Measurements from ENCODE around the gene ANKRD22. TPM values are rescaled to one million over a fixed set of nuclear protein-coding genes. Genes with fewer than 3 reads are reported as not detected.
A peak's percentile ranks its signal among the peaks of the same experiment; 100 is the strongest.

Gene ANKRD22
- total and polyA plus RNA-seq, 8 donors = 0.13 to 8.9 (median 0.88) TPM

- Histone ChIP-seq H3K27me3 (no peaks in the 10 kb centered on the region), H3K27ac (no peak overlapping the region), H3K36me3 (no peaks in the 10 kb centered on the region), H3K4me3 (no peak overlapping the region), H3K4me1 (no peaks in the 10 kb centered on the region), H3K9me3 (no peaks in the 10 kb centered on the region)
- TF ChIP-seq CTCF (IDR thresholded peaks at IDR 0.05) = no peak
- intact Hi-C loops (cut with DNase I) = loop anchor here in 1 of 2 donors (10.0 kb wide), 1 partner anchor 109 kb away; no protein-coding TSS in a partner anchor
- ATAC-seq (no peak), DNase-seq (no peak)
Observed at GRCh38 chr10:88803641-88804040, 48.0 kb downstream of the ANKRD22 start.

- no peak for TF ChIP-seq CTCF (IDR thresholded peaks at IDR 0.05)
- H3K27me3 ChIP-seq = peaks cover 0 to 5% of the 10 kb centered on the region in 2 donors
- no peaks in the 10 kb centered on the region for H3K4me1 ChIP-seq
- H3K36me3 ChIP-seq = no peaks in the 10 kb centered on the region
- no peak within 1 kb of the TSS for H3K27ac ChIP-seq
- H3K4me3 ChIP-seq = no peak within 1 kb of the TSS
- no peaks in the 10 kb centered on the region for H3K9me3 ChIP-seq
- DNase-seq = no peak
- intact Hi-C loops (cut with DNase I) = loop anchor here in 1 of 2 donors (10.0 kb wide), 1 partner anchor 108 kb away; no protein-coding TSS in a partner anchor
- no peak for ATAC-seq
Observed at GRCh38 chr10:88802523-88803285, 48.9 kb downstream of the ANKRD22 start, which contains the start of gene LIPM. TSS of gene LIPM (plus strand) at chr10:88802730. CDS start at chr10:88802897, 167 bp downstream.

GRCh38 chr10:88800152-88801125 lies 51.2 kb downstream of the ANKRD22 start:
- Histone ChIP-seq H3K27ac (no peak overlapping the region), H3K4me1 (no peaks in the 10 kb centered on the region), H3K4me3 (no peak overlapping the region), H3K9me3 (no peaks in the 10 kb centered on the region), H3K36me3 (no peaks in the 10 kb centered on the region), H3K27me3 (peaks cover 0 to 5% of the 10 kb centered on the region in 2 donors)
- ATAC-seq = no peak
- no peak for DNase-seq
- TF ChIP-seq CTCF (IDR thresholded peaks at IDR 0.05) = no peak
- intact Hi-C loops (cut with DNase I) = loop anchor here in 1 of 2 donors (10.0 kb wide), 1 partner anchor 106 kb away; no protein-coding TSS in a partner anchor

DNA sequence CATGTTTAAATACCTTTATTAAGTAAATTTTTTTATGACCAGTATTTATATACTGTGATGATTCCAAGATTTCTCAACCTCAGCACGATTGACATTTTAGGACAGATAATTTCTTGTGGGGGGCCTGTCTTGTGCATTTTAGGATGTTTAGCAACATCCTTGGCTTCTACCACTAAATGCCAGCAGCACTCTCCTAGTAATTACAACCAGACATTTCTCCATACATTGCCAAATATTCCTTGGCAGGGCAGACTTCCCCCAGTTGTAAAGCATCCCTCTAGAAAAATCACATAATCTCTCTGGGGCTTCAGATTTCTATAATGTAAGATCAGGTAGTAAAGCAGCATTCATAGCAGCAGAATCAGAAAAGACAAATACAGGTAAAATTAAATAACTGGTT lies 56.9 kb downstream of the ANKRD22 start:
- H3K27ac ChIP-seq = no peak overlapping the region

More for the DNA sequence above, 56.9 kb downstream of the ANKRD22 start:
- H3K4me1 ChIP-seq = peaks cover 0 to 23% of the 10 kb centered on the region in 2 donors
- intact Hi-C loops (cut with DNase I) = no loop called here
- H3K36me3 ChIP-seq = no peaks in the 10 kb centered on the region
- H3K9me3 ChIP-seq = no peaks in the 10 kb centered on the region
- TF ChIP-seq CTCF (IDR thresholded peaks at IDR 0.05) = no peak
- H3K4me3 ChIP-seq = no peak overlapping the region
- DNase-seq (peak in 1 of 4 donors; percentile 4), ATAC-seq (no peak)
- peaks cover 0 to 5% of the 10 kb centered on the region in 2 donors for H3K27me3 ChIP-seq
